Activated naive CD4-positive, alpha-beta T cell treated with anti-CD3 and anti-CD28 coated beads, Interleukin-2, amount 50 U/mL, for 24 hours (primary cell): ENCODE data around the gene SPATA6L.

Source experiments
- H3K27ac Mint-ChIP-seq: one replicate; pipeline ENCODE4 v1.8.0; 2021; ENCODE audit warnings: mild to moderate bottlenecking, mixed read lengths
- H3K27me3 Mint-ChIP-seq: one replicate; pipeline ENCODE4 v1.8.0; 2021; ENCODE audit warnings: mixed read lengths
- H3K36me3 Mint-ChIP-seq: one replicate; pipeline ENCODE4 v1.8.0; 2021; ENCODE audit warnings: mixed read lengths
- H3K4me1 Mint-ChIP-seq: one replicate; pipeline ENCODE4 v1.8.0; 2021; ENCODE audit warnings: mixed read lengths
- H3K4me3 Mint-ChIP-seq: one replicate; pipeline ENCODE4 v1.8.0; 2021; ENCODE audit warnings: mild to moderate bottlenecking, mixed read lengths
- H3K9me3 Mint-ChIP-seq: one replicate; pipeline ENCODE4 v1.8.0; 2021; ENCODE audit warnings: mixed read lengths

SPATA6L gene, protein sequence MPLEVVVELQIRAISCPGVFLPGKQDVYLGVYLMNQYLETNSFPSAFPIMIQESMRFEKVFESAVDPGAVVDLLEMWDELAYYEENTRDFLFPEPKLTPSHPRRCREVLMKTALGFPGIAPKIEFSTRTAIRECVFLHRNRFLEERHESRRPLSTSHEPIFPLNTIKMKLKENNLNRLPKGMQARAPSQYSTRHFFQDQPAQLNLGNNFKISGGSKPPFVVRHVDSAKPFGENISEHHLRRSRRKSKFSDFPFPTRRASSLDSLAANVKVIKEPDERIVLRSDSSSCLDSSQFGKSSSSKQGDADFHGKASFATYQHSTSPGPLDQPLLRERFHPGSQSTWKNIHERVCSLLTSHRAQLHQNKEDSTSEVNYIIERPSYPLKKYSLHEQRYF

DNA sequence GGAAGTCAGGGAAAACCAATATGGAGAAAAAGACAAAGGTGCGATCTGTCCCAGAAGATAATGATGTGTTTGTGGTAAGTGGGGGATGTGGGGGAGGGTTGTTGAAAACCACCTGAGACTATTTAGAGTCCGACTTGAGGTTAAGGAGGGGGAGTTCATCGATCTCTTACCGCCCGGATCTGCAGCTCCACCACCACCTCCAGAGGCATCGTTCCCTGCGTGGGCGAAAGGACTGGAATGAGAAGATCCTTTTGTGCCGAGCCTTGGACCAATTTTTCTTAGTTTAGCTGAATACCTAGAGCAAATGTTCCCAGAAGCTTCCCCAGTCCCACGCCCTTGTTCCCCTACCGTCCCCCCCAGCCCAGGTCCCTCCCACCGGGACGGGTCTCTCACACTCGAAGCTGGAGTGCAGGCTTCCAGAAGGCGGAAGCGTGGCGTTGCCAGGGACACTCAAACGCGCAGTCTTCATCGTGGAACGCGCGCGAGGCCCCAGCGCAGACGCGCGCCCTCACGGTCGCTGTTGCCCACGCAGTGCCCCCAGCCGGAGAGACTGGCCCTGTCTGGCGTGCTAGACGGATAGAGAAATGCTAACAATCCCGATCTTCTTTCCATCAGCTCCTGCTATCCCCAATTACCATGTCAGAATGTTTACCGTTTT, at the start of gene SPATA6L:
SPATA6L (minus strand) TSS at position 439 of the 658 bp plus-strand sequence; CDS start at position 209, 230 bp downstream.
- Mint-ChIP-seq H3K4me1 (peaks cover 77% of the 10 kb centered on the region), H3K4me3 (peak within 1 kb of the TSS; percentile 88), H3K9me3 (no peaks in the 10 kb centered on the region), H3K27me3 (no peaks in the 10 kb centered on the region), H3K36me3 (no peaks in the 10 kb centered on the region), H3K27ac (peak within 1 kb of the TSS; percentile 61)

DNA sequence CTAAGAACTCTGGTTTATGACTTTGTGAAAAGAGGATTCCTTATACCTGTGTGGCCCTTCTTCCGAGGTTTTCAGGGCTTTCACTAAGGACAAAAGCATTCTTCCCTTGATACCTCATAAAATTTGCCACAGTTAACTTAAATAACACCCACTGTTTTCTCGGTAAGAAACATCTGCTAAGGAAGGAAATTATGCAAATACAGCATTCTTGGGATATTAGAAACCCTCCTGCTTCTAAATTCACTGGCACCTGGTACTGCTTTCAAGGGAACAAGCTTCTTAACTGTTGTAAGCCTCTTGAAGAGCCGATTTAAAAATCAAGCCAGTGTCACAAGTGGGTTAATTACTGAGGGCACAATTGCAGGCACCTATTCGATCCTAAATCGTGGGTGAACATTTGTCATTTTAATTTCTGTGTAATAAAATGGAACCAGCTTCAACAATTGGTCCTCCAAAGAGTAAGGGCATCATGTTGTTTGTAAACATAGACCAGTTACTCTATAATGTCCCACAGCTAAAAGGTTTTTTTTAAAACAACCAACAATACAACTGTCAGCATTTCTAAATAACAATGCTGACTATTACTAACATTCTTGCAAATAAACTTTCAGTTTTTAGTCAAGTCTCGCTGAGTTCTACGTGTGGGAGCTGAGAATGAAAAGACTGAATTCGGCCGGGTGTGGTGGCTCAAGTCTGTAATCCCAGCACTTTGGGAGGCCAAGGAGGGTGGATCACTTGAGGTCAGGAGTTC, 48.2 kb upstream of the SPATA6L start:
- Mint-ChIP-seq H3K27ac (peak overlapping the region; percentile 57), H3K4me1 (peaks cover 8% of the 10 kb centered on the region), H3K36me3 (peaks cover 6% of the 10 kb centered on the region), H3K9me3 (no peaks in the 10 kb centered on the region), H3K27me3 (no peaks in the 10 kb centered on the region), H3K4me3 (no peak overlapping the region)

DNA sequence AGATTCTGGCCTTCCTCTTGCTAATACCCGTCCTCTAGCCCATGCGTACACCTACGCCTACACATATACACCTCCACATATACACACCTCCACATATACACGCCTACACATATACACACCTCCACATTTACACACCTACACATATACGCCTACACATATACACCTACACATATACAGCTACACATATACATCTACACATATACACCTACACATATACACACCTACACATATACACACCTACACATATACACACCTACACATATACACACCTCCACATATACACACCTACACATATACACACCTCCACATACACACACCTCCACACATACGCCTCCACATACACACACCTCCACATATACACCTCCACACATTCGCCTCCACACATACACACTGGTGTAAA, 47.6 kb upstream of the SPATA6L start:
- Mint-ChIP-seq H3K36me3 (peaks cover 4% of the 10 kb centered on the region), H3K27me3 (no peaks in the 10 kb centered on the region), H3K27ac (peak overlapping the region; percentile 57), H3K4me3 (no peak overlapping the region), H3K9me3 (no peaks in the 10 kb centered on the region), H3K4me1 (peaks cover 13% of the 10 kb centered on the region)

DNA sequence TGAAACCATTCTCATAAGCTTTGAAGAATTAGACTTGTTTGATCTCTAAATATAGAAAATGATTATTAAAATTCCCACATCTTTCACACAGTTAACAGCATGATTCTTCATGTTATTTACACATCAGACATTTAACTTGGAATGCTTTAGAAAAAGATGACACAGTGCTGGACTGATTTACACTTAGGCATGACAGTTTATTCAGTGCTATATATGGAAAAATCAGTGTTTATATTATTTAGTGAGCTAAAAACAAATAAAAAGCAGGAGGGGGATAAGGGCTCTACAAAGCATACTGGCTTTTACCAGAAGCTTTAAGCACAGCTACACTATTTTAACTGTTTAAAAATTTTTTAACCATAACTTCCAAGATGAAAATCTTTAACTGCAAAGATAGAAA, 43.1 kb upstream of the SPATA6L start:
- Mint-ChIP-seq H3K27me3 (no peaks in the 10 kb centered on the region), H3K4me1 (peaks cover 25% of the 10 kb centered on the region), H3K27ac (peak overlapping the region; percentile 19), H3K36me3 (peaks cover 7% of the 10 kb centered on the region), H3K9me3 (no peaks in the 10 kb centered on the region), H3K4me3 (no peak overlapping the region)

DNA sequence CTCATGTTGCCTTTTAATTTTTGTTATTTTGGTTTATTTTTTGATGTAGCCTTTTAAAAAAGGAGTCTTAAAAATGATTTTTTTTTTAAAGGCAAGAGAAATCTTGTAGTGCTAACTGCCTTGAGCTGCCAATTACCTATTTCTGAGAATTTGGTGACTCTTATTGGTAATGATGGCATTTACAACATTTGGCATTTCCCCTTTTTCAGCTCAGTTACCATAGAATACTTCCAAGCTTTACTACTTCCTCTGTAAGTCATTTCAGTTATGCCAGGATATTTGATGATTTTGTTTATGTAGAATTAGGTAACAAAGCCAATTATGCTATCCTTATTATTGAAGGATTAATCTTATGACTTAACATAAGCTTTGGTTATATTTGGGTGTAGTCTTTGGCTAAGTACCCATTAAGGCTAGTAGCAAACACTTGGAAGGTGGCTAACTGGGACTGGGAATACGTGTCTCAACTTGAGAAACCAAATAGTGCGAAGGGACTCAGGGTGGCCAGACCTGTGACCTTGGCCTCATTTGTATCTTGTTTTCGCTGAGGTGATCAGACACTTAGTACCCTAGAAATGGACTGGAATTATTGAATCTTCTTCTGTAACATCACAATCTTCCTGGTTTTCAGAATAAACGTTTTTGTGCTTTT, 40.8 kb upstream of the SPATA6L start:
- H3K27ac Mint-ChIP-seq, result peak overlapping the region; percentile 33
- peaks cover 30% of the 10 kb centered on the region for H3K4me1 Mint-ChIP-seq
- H3K36me3 Mint-ChIP-seq, result peaks cover 7% of the 10 kb centered on the region
- no peaks in the 10 kb centered on the region for H3K27me3 Mint-ChIP-seq
- H3K9me3 Mint-ChIP-seq, result no peaks in the 10 kb centered on the region
- no peak overlapping the region for H3K4me3 Mint-ChIP-seq

DNA sequence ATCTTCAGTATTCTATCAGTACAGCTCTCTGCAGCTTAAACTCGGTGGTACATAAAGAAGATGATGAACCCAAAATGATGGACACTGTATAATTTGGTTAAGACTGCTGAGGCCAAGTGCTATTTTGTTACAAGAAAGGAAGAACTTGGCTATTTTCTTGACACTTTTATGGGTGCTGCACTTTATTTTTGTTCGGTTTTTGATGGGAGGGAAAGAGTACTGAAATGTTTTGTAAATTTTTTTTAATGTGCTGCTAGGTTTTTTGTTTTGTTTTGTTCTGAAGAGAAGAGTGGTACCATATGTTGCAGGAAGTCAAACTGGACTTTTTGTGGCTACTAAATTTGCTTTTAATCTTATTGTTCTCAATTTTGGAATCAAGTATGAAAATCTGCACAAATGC, 39.7 kb upstream of the SPATA6L start:
- Mint-ChIP-seq H3K27ac (peak overlapping the region; percentile 79), H3K27me3 (no peaks in the 10 kb centered on the region), H3K9me3 (no peaks in the 10 kb centered on the region), H3K4me3 (no peak overlapping the region), H3K36me3 (peaks cover 9% of the 10 kb centered on the region), H3K4me1 (peaks cover 41% of the 10 kb centered on the region)

DNA sequence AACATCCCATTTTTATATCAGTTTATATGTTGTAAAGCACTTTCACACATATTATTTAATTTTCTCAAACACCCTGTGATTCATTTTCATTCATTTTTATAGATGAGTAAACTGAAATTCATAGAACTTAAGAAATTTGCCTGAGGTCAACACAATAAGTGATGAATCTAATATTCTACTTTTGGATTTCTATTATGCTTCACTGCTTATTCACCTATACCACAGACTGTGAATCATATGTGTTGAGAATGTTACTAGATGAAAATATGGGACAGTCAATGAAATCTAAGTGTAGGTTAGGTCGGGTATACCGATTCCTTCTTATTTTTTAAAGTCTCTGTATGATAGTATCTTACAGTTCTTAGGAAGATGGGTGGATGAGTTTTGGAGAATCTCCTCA, 37.8 kb upstream of the SPATA6L start:
- H3K27ac Mint-ChIP-seq, result peak overlapping the region; percentile 69
- no peaks in the 10 kb centered on the region for H3K27me3 Mint-ChIP-seq
- H3K36me3 Mint-ChIP-seq, result peaks cover 10% of the 10 kb centered on the region
- peaks cover 37% of the 10 kb centered on the region for H3K4me1 Mint-ChIP-seq
- H3K9me3 Mint-ChIP-seq, result no peaks in the 10 kb centered on the region
- H3K4me3 Mint-ChIP-seq, result no peak overlapping the region

DNA sequence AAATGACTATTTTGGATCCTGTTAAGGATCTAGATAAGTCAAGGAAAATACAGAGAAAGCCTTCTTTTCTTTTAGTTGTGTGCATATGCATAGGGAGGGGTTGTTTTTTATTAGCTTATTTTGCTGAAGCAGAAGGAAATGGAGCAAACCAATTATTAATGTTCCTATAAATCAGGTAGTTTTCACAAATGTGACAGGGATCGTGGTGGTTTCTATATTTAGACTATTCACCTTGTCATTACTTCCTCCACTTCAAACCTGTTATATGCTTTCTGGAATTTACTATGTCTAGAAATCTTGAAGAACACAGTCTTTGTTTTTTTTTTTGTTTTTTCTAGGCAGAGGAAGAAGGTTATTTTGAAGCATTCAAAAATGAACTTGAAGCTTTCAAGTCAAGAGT, 35.2 kb upstream of the SPATA6L start:
- H3K27ac Mint-ChIP-seq, result peak overlapping the region; percentile 18
- peaks cover 41% of the 10 kb centered on the region for H3K4me1 Mint-ChIP-seq
- no peaks in the 10 kb centered on the region for H3K27me3 Mint-ChIP-seq
- H3K4me3 Mint-ChIP-seq, result no peak overlapping the region
- no peaks in the 10 kb centered on the region for H3K9me3 Mint-ChIP-seq
- peaks cover 15% of the 10 kb centered on the region for H3K36me3 Mint-ChIP-seq

DNA sequence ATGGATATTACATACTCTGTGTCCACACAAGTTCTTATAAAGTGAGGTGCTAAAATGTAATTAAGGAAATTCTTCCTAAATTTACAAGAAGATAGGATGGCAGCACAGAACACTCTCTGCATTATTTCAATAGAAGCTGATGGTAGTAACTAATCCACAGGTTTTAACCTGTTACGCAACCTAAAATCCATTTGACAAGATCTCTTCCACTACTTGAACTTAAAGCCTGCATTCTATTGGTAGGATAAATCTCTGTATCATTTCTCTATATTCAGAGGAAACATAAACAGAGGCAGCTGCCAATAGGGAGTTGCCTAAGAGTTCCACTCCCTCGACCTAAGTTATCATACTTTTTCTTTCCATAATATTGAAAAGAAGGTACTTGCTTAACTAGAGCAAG, 34.7 kb upstream of the SPATA6L start:
- Mint-ChIP-seq H3K27me3 (no peaks in the 10 kb centered on the region), H3K36me3 (peaks cover 12% of the 10 kb centered on the region), H3K27ac (peak overlapping the region; percentile 18), H3K9me3 (no peaks in the 10 kb centered on the region), H3K4me1 (peaks cover 43% of the 10 kb centered on the region), H3K4me3 (no peak overlapping the region)

DNA sequence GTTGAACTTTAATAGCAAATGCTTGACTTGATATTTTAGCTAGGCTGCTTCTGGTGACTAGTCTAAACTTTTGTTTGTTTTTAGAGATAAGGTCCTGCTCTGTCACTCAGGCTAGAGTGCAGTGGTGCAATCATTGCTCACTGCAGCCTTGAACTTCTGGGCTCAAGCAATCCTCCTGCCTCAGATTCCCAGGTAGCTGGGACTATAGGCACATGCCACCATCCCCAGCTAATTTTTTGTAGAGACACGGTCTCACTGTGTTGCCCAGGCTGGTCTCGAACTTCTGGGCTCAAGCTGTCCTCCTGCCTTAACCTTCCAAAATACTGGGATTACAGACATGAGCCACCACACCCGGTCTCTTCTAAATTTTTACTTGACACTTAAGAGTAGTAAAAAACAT, 33.8 kb upstream of the SPATA6L start:
- Mint-ChIP-seq H3K9me3 (no peaks in the 10 kb centered on the region), H3K27ac (no peak overlapping the region)

DNA sequence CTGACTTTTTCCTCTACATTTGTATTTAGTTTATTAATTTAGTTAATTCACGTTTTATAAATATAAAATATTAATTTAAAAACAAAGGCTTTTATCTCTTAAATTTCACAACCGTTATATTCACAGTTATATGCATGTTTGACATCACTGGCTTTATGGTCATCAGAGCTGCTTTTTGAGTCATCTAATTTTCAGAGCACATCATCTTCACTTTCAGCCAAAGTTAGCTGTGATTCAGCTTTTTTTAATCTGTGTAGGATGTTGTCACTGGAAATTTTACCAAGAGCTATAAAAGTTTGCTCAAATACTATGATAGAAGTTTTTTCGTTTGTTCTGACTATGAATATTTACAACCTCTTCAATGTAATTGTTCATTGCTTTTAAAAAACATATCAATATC, 25.5 kb upstream of the SPATA6L start:
- no peaks in the 10 kb centered on the region for H3K9me3 Mint-ChIP-seq
- peaks cover 13% of the 10 kb centered on the region for H3K36me3 Mint-ChIP-seq
- H3K4me1 Mint-ChIP-seq, result peaks cover 52% of the 10 kb centered on the region
- no peaks in the 10 kb centered on the region for H3K27me3 Mint-ChIP-seq
- H3K27ac Mint-ChIP-seq, result no peak overlapping the region
- H3K4me3 Mint-ChIP-seq, result no peak overlapping the region

More for the DNA sequence above, 33.8 kb upstream of the SPATA6L start:
- no peaks in the 10 kb centered on the region for H3K27me3 Mint-ChIP-seq
- no peak overlapping the region for H3K4me3 Mint-ChIP-seq
- peaks cover 41% of the 10 kb centered on the region for H3K4me1 Mint-ChIP-seq
- peaks cover 12% of the 10 kb centered on the region for H3K36me3 Mint-ChIP-seq

DNA sequence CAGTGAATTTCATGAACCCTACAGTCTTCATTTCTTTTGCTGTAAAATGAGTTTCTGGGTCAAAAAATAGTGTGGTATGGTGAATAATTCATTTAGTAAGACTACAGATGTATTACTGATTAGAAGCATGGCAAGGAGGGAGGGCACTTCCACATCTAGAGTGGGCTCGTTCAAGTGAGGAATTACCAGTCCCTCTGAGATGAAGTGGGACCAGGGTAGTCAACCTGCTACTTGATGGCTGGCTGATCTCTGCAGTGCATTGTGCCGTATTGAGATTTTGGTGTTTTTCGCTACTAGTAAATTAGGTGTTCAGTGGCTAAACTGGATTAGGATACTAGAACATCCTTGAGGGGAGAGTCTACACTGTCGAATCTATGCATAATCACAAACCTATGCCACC, 23.9 kb upstream of the SPATA6L start:
- peak overlapping the region; percentile 92 for H3K27ac Mint-ChIP-seq
- H3K27me3 Mint-ChIP-seq, result no peaks in the 10 kb centered on the region
- H3K4me3 Mint-ChIP-seq, result peak overlapping the region; percentile 62
- peaks cover 57% of the 10 kb centered on the region for H3K4me1 Mint-ChIP-seq
- H3K36me3 Mint-ChIP-seq, result peaks cover 18% of the 10 kb centered on the region
- no peaks in the 10 kb centered on the region for H3K9me3 Mint-ChIP-seq

DNA sequence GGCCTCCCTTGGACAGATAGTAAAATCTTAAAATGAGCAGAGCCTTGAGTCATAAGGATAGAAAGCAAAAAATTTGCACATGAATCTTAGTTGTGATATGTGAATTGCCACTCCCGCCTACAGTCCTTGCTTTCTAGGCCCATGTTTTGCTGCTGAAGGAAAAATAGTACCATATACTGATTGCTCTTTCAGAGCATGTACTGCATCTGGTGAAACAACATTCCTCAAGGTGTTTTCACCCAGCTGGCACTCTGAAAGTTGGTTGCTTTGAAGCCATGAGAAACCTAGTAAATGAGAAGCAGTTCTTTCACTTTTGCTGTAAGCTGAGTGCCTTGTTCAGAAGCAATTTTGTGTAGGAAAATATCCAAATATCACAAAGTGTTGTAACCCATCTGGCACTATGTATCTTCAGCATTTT, 23.4 kb upstream of the SPATA6L start:
- Mint-ChIP-seq H3K4me3 (peak overlapping the region; percentile 62), H3K36me3 (peaks cover 20% of the 10 kb centered on the region), H3K27ac (peak overlapping the region; percentile 92), H3K27me3 (no peaks in the 10 kb centered on the region), H3K9me3 (no peaks in the 10 kb centered on the region), H3K4me1 (peaks cover 61% of the 10 kb centered on the region)

DNA sequence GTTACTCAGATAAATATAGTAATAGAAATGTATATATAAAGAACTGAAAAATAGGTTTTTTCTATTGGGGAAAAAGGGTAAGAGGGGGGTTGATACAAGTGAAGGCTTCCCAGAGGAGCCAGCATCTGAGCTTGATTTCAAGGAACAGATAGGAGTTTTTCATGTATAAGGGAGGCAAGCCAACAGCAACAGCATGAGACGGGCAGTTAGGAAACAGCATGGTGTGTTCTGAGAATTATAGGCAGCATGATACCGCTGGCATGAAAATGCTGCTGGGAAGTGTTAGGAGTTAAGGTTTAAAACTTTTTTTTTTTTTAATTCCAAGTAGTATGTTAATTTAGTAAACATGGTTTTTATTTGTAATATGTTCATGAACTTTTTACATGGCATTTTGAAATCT, 22.7 kb upstream of the SPATA6L start:
- Mint-ChIP-seq H3K4me3 (peak overlapping the region; percentile 17), H3K9me3 (no peaks in the 10 kb centered on the region), H3K36me3 (peaks cover 18% of the 10 kb centered on the region), H3K27ac (no peak overlapping the region), H3K4me1 (peaks cover 64% of the 10 kb centered on the region), H3K27me3 (no peaks in the 10 kb centered on the region)

DNA sequence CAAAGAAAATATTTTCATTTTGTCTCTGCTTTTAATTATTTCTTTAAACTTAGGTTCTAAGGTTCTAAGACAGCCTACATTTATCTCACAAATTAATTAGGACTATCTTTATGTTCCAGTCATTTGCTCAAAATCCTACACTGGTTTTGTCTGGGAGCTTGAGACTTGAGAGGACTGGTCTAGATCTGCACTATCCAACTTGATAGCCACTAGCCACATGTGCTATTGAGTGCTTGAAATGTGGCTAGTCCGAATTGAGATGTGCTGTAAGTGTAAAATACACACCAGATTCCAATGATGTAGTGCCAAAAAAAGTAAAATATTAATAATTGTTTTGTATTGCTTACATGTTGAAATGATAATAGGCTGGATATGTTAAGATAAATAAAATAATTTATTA, 20.3 kb upstream of the SPATA6L start:
- peaks cover 22% of the 10 kb centered on the region for H3K36me3 Mint-ChIP-seq
- no peaks in the 10 kb centered on the region for H3K9me3 Mint-ChIP-seq
- peaks cover 61% of the 10 kb centered on the region for H3K4me1 Mint-ChIP-seq
- H3K27ac Mint-ChIP-seq, result no peak overlapping the region
- no peaks in the 10 kb centered on the region for H3K27me3 Mint-ChIP-seq
- H3K4me3 Mint-ChIP-seq, result no peak overlapping the region
